Heart right ventricle (tissue), 16 donors: Measurements from ENCODE around the gene CYP2W1. TPM values are rescaled to one million over a fixed set of nuclear protein-coding genes. Genes with fewer than 3 reads are reported as not detected.

ENCODE experiments used
- ATAC-seq, 8 donors: fragments of 200-7000 bp; cut with Tn5 transposase; one replicate each; pipeline ENCODE4 v1.9.1; 2020; ENCODE audit warnings: mild to moderate bottlenecking in 8 of 8, moderate library complexity in 8 of 8, moderate number of reproducible peaks in 1 of 8
- DNase-seq, 2 donors: peaks; one replicate each; pipeline ENCODE4 v3.0.0-alpha.2; 2020
- H3K27ac ChIP-seq, 10 donors: fragments of 200-600 bp; sonication (generic) in 2 of 10; one replicate each; pipeline versions ENCODE4 v1.5.0 to v1.8.0; 2020 to 2022; ENCODE audit warnings: mild to moderate bottlenecking in 3 of 10
- H3K27me3 ChIP-seq, 7 donors: fragments of 200-600 bp; one replicate each; pipeline ENCODE4 v1.8.0; 2021 to 2022; ENCODE audit warnings: mild to moderate bottlenecking in 2 of 7
- H3K36me3 ChIP-seq, 9 donors: fragments of 200-600 bp; sonication (generic) in 1 of 9; one replicate each; pipeline versions ENCODE4 v1.5.0 to v1.8.0; 2020 to 2022; ENCODE audit warnings: mild to moderate bottlenecking in 2 of 9
- H3K4me1 ChIP-seq, 9 donors: fragments of 200-600 bp; sonication (generic) in 1 of 9; one replicate each; pipeline versions ENCODE4 v1.5.0 to v1.8.0; 2020 to 2022; ENCODE audit warnings: mild to moderate bottlenecking in 4 of 9
- H3K4me3 ChIP-seq, 10 donors: fragments of 200-600 bp; sonication (generic) in 2 of 10; one replicate each; pipeline versions ENCODE4 v1.5.0 to v1.8.0; 2020 to 2022; ENCODE audit warnings: mild to moderate bottlenecking in 7 of 10, moderate library complexity in 2 of 10
- H3K9me3 ChIP-seq, 11 donors: fragments of 200-600 bp in 10 of 11; sonication (generic) in 2 of 11; one replicate each; pipeline versions ENCODE4 v1.5.0 to v1.8.0; 2013 to 2022; ENCODE audit warnings: mild to moderate bottlenecking in 2 of 11, control low read depth in 1 of 11, moderate library complexity in 1 of 11
- CTCF ChIP-seq, 9 donors: fragments of 200-600 bp; sonication (generic) in 2 of 9; IDR thresholded peaks; one replicate each; pipeline versions ENCODE4 v1.5.0 to v1.8.0; 2021 to 2022; ENCODE audit warnings: antibody characterized with exemption in 9 of 9, mild to moderate bottlenecking in 5 of 9, moderate library complexity in 1 of 9
- WGBS, 2 donors: extraction: QIAGEN DNeasy Blood & Tissue Kit; methylation state at CpG; one replicate each; pipeline ENCODE4 v1.1.7; 2013; ENCODE audit warnings: inconsistent platforms in 1 of 2; 5-methylcytosine and 5-hydroxymethylcytosine counted together
- intact Hi-C, 10 donors: fragments of 100-400 bp; cut with DNase I; formaldehyde crosslinking; loops; one replicate each; pipeline versions ENCODE4 v1.11.1 to v1.14.2; 2022
- polyA plus RNA-seq, 2 donors: library from polyadenylated mRNA; stranded (reverse); fragments of 200-250 nt; gene quantifications; one replicate each; pipeline ENCODE4 v1.2.3, GENCODE V29; 2013
- total RNA-seq, 10 donors: library from RNA; stranded (reverse); fragmentation: NEBNext Ultra II Directional in 3 of 10; extraction: Animal tissue kit (Norgen Biotek cat#: 25700) in 3 of 10; gene quantifications; one replicate each; pipeline versions ENCODE4 v1.2.1 to v1.2.4, GENCODE V29; 2021 to 2023
- donor health status: Arrhythmogenic right ventricular cardiomyopathy.
- donor health status: ischemic (EF 13 %, LVEDD 7.1; RV severe dilation, severe dysfunction).
- donor health status: healthy with polysubstance abuse.
- donor health status: DM: no; HTN: yes; CAD: no.
- donor health status: DM: no; HTN: no; CAD: no.
- donor health status: ischemic (EF 25% LVEDD 6.9; RV normal size, moderate dysfunction).
- donor health status: ischemic (EF 25% LVEDD 5.7; RV mildly dilated, moderate dysfunction).
- donor health status: healthy.
- donor health status: DM: yes; HTN: yes; CAD: no.
- donor health status: Ischemic cardiomyopathy.
- donor health status: ischemic (EF 35%, LVEDD 5.7; RV mildly dilated, moderate dysfunction).
- donor health status: nonischemic (EF 11% LVEDD 7.7; RV severe dilation, severe dysfunction).
- donor health status: DM: yes; HTN: yes; CAD: no.
- donor health status: PGD.
- donor health status: ischemic (EF 29% LVEDD 5.4; RV normal size, mild dysfunction).
- donor health status: nonischemic (EF 23%, LVEDD 6.1; RV moderate dilation, normal function).

The CYP2W1 gene
- total and polyA plus RNA-seq, 12 donors, result not detected

GRCh38 chr7:996079-996872, 13.3 kb downstream of the CYP2W1 start:
- intact Hi-C loops, result loop anchor here in 8 of 10 donors (2.0 to 10.0 kb wide), 5 partner anchors 69 to 179 kb away; partner anchors contain the start of gene ZFAND2A (in 1 of the 8)
- Histone ChIP-seq H3K4me3 (no peak overlapping the region), H3K36me3 (peaks cover 0 to 44% (median 12%) of the 10 kb centered on the region in 9 donors), H3K4me1 (peaks cover 0 to 18% (median 11%) of the 10 kb centered on the region in 9 donors), H3K9me3 (no peaks in the 10 kb centered on the region), H3K27ac (no peak overlapping the region), H3K27me3 (no peaks in the 10 kb centered on the region)
- DNase-seq (no peak), ATAC-seq (no peak)
- TF ChIP-seq CTCF (IDR thresholded peaks at IDR 0.05), result no peak
- whole genome bisulfite sequencing, 2 donors, result 87 to 91% methylated on average over 38 of the region's 38 CpGs

GRCh38 chr7:997404-998395, 14.7 kb downstream of the CYP2W1 start:
- no peak for ATAC-seq
- DNase-seq, result no peak
- no peak for TF ChIP-seq CTCF (IDR thresholded peaks at IDR 0.05)
- WGBS, 2 donors, result 80 to 87% methylated on average over 45 of the region's 45 CpGs
- H3K36me3 ChIP-seq, result peaks cover 0 to 44% (median 12%) of the 10 kb centered on the region in 9 donors
- H3K27ac ChIP-seq, result no peak overlapping the region
- no peaks in the 10 kb centered on the region for H3K27me3 ChIP-seq
- H3K9me3 ChIP-seq, result no peaks in the 10 kb centered on the region
- no peak overlapping the region for H3K4me3 ChIP-seq
- intact Hi-C loops, result loop anchor here in 8 of 10 donors (2.0 to 10.0 kb wide), 5 partner anchors 67 to 177 kb away; partner anchors contain the start of gene ZFAND2A (in 1 of the 8)
- peaks cover 0 to 12% (median 9%) of the 10 kb centered on the region in 9 donors for H3K4me1 ChIP-seq

GRCh38 chr7:999149-999879, 16.3 kb downstream of the CYP2W1 start:
- 87 to 94% methylated on average over 28 of the region's 28 CpGs for WGBS, 2 donors

More at GRCh38 chr7:999149-999879, 16.3 kb downstream of the CYP2W1 start:
- Histone ChIP-seq H3K4me1 (no peaks in the 10 kb centered on the region), H3K9me3 (no peaks in the 10 kb centered on the region), H3K4me3 (no peak overlapping the region), H3K27me3 (no peaks in the 10 kb centered on the region), H3K36me3 (peaks cover 0 to 49% (median 12%) of the 10 kb centered on the region in 9 donors), H3K27ac (no peak overlapping the region)
- intact Hi-C loops, result loop anchor here in 8 of 10 donors (10.0 kb wide), 4 partner anchors 135 to 175 kb away; partner anchors contain the start of gene ZFAND2A (in 1 of the 8)
- ATAC-seq (no peak), DNase-seq (no peak)
- no peak for TF ChIP-seq CTCF (IDR thresholded peaks at IDR 0.05)
